Putamen (tissue), 1 donor: Measurements from ENCODE around the gene S100A8.
"Not testable (repeated sequence)": the region's sequence is repeated elsewhere in the genome, so short reads cannot be mapped to it uniquely, and the experiment has no call there.

Source experiments
- DNase-seq: peaks from one replicate; pipeline ENCODE4 v3.0.0-alpha.2; 2016; ENCODE audit warnings: low spot score

Gene S100A8

DNA sequence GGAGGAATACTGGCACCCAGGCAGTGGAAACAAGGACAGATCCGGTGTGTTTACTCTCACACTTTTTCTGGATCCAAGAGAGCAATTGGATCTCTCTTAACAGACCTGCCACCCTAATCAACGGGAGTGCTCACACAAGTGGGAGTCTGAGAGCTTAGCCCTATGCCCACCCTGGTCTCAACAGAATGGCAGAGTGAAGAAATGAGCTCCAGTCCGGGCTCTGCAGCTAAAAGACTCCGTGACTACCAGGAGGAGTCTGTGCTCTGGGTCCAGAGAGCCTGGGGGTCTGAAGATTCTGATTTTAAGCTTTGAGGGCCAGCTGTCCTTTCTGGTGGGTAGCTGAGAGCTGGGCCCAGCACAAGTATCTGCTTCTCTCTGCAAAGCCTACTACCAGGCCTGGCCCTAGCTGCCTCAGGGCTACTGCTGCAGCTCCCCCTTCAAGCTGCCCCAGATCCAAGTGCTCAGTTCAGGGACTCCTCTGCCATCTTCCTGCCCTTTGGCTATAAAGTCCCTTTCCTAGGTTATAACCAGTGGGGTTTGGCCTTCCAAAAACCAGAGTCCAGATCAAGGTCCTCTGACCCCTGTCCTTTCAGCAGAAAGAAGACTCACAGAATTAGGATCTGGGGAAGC is 29.3 kb downstream of the S100A8 start:
- no peak for DNase-seq

DNA sequence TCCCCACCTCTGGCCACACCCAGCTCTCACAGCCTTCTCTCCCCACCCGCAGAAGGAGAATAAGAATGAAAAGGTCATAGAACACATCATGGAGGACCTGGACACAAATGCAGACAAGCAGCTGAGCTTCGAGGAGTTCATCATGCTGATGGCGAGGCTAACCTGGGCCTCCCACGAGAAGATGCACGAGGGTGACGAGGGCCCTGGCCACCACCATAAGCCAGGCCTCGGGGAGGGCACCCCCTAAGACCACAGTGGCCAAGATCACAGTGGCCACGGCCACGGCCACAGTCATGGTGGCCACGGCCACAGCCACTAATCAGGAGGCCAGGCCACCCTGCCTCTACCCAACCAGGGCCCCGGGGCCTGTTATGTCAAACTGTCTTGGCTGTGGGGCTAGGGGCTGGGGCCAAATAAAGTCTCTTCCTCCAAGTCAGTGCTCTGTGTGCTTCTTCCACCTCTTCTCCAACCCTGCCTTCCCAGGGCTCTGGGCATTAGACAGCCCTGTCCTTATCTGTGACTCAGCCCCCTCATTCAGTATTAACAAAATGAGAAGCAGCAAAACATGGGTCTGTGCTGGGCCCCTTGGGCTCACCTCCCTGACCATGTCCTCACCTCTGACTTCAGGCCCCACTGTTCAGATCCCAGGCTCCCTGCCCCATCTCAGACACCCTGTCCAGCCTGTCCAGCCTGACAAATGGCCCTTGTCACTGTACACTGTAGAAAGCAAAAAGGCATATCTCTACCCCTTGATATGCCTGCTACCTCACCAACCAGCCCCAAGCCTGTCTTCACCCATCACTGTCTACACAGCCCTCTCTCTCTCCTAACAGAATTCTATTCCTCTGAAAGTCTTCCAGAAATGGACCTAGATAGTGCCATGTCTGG is 30.0 kb downstream of the S100A8 start:
- no peak for DNase-seq

DNA sequence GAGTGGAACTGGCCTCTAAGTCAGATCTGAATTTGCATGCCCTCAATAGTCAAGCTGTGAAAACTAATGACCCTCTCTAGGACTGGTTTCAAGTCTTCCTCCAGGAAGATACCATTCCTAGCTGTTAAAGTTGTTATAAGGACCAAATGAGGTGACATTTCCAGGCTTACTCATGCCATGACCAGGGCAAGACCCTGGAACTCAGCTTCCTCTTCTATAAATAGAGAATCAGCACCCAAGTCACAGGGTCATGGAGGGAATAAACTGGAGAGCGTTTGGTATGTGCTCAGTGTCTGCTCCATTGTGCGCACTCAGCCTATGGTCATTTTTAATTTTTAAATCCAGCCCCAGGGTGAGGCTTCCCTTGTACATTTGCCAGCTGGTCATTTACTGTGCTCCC is 30.7 kb downstream of the S100A8 start:
- DNase-seq = no peak

DNA sequence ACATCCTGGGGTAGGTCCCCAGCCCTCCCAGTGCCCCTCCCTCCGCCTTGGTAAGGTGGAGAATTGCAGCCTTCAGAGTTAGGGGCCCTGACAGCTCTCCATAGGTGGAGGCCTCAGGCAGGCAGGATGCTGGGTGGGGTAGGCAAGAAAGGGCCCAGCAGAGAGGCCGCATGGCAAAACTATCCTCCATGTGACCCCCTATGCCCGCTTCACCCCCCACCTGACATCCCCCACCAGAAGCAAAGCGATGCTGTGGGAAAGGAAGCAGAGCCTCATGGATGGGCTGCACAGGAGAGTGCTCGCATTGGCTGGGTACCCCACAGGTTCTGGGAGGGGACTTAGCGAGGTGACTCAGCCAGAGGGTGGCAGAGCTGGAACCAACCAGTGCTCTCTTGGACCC is 31.6 kb downstream of the S100A8 start:
- no peak for DNase-seq

DNA sequence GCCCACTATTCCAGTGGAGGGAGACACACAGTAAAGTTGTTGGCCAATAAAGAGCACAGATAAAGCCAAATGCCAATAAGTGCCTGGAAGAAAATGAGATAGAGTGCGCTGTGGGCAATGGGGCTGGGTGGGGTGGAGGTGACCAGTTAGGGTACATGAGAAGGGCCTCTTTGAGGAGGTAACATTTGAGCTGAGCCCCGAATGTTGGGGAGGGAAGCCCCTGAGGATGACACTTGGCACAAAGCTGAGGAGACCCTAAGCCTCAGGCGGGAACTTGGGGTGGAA is 32.2 kb downstream of the S100A8 start:
- no peak for DNase-seq

DNA sequence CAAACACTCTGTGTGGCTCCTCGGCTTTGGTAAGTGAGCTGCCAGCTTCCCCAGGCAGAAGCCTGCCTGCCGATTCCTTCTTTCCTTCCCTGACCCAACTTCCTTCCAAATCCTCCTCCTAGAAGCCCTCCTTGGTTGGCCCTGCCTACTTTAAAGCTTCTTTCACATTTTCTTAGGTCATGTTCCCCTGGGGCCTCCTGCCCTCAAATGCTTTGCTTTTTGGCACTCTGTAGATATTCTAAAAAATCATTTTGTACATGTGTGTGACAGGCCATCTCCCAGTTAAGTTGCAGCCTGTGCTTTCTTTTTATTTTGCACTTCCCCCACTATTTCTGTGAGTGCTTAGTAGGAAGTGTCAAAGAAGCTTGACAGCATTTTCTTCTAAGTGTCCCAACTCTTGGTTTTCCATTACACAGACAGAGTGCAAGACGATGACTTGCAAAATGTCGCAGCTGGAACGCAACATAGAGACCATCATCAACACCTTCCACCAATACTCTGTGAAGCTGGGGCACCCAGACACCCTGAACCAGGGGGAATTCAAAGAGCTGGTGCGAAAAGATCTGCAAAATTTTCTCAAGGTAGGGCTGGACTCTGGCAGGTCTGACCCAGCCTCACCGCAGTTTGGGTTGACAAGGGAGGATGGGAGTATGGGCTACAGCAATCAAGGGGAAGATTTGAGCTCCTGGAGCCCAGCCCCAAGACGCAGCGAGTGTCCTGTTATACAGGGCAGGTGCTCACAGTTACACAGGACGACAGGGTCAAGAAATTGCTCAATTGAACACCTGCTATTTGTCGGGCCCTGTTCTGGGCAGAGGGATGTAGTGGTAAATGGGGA is 32.8 kb downstream of the S100A8 start, which contains the start of gene S100A9:
S100A9 (plus strand) TSS at position 2 of the 838 bp plus-strand sequence; CDS start at position 432, 430 bp downstream.
- DNase-seq = no peak

DNA sequence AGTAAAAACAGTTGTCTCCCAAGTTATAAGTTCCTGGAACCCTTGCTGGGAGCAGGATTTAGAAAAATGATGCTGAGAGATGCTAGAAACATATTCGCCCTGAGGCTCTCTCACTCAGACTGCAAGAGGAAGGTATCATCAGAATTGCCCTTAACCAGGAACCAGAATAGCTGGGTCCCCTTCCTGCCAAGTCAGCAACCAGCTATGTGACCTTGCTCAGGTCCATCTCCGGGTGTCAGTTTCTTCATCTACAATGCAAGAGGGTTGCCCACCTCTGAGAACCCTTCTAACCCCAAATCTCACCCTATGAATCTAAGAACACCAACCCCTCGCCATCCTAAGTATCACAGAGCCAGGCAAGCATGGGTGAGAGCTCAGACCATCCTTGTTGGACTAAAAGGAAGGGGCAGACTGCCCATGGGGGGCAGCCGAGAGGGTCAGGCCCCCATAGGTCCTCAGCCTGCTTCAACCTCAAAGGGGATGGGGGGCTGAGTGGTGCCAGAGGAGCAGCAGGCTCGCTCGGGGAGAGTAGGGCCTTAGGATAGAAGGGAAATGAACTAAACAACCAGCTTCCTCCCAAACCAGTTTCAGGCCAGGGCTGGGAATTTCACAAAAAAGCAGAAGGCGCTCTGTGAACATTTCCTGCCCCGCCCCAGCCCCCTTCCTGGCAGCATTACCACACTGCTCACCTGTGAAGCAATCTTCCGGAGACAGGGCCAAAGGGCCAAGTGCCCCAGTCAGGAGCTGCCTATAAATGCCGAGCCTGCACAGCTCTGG is 33.6 kb downstream of the S100A8 start:
- no peak for DNase-seq

DNA sequence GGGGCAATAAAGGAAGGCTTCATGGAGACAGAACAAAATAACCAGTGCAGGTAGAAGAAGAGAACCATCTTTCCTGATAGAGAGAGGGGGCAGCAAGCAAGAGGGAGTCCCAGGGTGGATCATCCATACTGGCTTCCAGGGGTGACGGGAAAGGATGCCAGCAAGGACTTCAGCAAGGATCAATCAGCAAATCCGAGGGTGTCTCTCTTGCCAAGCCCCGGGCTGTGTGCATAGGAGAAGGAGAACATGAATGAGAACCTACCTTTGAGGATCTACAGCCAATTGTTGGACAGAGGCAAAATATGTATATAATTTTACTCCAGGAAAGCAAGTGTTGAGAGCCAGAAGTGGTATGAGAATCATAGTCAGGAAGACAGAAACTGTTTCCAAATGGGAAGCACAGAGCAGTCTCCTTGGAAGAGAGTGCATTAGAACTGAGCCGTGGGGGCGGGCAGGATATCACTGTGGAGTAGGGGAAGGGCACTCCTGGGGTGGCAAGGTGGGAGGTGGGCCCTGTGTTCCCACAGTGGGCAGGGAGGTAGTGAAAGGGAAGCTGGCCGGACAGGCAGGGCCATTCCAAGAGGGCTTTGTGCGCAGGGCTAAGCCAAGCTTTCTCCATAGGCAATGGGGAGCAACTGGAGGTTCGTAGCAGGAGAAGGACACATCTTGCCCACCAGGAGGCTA is 34.3 kb downstream of the S100A8 start:
- DNase-seq = no peak

DNA sequence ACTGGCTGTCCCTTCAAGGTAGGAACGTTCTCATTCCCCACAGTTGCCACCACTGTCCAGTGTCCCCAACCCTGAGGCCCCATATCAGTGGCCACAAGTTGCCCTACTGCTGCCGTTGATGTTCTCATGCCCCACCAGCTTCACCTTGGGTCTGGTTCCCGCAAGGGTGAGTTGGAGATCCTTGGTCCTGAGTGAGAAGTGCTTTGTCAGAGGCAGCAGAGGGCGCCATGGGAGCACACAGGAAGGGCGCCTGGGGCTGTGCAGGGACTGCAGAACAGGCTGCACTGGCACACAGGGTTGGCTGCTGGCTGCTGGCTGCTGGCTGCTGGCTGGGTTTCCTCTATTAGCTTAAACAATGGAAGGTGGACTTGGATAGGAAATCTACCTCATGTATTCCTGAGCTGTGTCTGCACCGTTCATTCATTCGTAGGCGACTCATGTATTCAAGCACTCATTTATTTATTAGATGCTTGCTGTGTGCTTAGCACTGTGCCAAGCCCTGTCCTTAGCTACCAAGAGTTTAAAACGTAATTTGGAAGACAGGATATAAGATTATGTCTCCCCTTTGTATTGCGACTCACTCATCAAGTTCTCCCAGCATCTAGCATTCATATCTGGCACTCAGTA is 35.3 kb downstream of the S100A8 start:
- DNase-seq = no peak

DNA sequence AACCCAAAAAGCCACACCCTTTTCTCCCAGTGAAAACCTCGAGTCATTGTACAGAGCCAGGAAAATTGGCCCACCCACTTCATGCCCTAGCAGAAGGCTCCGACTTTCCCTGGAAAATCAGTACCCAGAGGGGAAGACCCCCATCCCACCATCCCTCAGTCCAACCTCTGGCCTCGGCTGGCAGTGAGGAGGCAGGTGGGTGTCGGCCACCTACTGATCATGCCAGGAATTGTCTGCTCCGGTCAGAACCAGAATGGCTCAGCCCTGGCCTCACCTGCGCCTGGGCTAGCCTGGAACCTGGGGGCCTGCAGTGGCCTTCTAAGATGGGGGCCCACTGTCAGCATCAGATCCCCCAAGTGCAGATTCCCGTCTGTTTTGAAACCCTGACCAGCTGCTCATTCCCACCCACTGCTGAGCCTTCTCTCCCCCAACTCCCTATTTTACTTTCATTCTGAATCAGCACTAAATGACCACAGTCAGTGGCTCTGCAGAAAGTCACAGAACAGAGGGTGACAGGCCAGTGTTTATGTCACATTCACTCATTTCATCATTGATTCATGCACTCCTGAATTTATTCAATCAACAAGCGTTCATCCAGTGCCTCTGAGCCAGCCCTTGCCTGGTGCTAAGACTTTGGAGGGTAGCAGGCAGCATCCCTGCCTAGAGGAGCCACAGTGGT is 36.2 kb downstream of the S100A8 start:
- DNase-seq = no peak

DNA sequence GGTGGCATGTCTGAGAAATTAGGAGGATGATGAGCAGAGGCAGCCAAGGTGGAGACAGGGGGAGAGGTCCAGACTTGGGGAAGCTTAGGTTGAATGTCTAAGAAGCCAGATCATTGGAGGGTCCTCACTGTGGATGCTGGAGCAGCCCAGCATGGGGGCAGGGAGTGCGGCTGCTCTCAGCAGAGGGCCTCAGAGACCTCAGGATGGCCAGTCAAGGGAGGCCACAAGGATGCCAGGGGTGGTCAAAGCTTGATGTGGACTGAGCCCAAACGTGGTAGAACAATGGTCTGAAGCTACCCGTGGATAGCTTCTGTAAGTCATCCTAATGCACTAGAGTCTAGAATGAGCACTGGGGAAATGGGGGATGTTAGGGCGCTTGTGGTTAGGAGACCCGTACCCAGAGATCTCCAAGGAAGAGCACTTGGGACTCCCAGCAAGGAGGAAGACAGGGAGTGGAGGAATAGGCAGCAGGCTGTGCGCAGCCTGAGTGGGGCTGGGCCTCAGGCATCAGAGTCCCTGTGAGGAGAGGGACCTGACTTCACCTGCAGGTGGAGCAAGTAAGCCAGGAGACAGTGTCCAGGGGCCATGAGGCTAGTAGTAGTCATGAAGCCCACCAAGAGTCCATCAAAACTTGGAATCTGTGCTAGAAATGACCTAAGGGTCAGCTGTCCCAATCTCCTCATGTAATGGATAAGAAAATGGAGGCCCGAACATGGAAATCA is 37.5 kb downstream of the S100A8 start:
- no peak for DNase-seq

DNA sequence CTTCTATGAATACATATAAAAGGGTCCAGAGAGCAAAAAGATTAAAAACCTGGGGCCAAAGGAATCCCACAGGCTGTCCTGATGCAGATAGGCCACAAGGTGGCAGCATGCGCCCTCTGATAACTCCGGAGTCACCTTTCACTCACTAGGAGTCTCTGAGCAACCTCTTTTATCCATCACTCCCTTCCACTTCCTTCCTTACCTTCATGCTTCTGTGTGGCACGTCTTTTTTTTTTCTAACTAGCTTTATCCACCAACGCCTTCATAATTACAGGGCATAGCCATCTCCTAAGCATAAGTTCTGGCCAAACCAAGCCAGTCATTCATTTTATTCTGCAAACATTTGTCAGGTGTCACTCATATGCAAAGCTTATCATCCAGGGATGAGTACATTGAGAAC is 38.4 kb downstream of the S100A8 start:
- peak; percentile 37 for DNase-seq

DNA sequence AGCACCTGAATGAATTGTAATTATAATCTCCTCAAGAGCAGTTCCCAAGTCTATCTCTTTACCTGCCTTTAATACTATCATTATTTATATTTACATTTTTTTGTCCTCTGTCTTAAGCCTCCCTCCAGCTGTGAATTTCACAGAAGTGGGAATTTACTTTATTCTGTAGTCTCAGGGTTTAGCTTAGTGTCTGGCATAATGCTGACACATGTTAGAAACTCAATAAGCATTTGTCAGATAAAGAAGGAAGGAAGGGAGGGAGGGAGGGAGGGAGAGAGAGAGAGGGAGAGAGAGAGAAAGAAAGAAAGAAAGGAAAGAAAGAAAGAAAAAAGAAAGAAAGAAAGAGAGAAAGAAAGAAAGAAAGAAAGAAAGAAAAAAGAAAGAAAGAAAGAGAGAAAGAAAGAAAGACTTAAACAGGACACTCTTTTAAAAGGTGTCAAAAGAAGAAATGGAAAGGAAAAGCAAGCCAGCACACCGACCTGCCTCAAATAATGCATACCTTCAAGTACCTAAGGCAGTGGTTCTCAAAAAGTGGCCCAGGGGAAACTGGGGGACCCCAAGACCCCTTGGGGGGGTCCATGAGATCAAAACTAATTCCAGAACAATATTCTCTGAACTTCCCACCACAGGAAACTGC is 40.4 kb downstream of the S100A8 start:
- DNase-seq = no peak

DNA sequence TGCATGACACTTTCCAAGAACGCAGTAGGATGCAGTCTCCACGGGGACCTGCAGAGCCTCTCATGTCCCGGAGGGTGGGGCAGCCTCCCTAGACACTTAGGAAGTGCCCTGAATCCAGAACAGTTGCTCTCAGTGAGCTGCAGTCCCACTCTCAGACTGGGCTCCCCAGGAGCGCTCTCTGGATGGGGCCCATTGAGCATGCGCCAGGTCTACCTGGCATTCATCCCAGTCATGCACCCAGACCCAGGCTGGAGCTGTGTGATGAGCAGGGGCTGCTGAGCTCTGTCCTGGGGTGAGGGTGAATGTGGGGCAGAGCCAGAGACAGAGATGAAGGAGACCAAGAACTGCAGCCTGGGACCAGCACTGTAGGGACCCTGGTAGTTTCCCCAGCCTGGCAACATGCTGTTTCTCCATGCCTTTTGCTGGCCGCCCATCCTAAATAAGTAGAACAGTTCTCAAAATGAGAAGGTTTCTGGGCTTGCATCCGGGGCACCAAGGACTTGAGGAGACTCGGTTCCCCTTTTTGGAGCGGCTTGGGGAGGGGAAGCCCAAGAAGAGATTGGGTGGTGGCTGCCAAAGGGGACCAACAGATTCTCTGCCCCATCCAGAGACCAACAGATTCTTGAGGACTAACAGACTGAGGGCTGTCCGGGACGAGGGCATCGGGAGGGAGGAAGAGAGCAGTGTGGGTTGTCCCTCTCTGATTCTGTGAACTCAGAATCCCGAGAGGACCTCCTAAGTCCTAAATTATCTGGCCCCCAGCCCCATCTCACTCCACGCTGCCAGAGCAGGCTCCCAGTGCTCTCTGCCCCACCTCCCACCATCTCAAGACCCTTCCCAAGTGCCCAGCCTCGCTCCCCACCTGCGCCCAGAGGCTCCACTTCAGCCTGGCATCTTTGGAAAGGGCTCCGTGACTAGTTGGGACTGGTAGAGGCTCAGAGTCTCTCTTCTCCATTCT is 41.2 kb downstream of the S100A8 start:
- DNase-seq = no peak

DNA sequence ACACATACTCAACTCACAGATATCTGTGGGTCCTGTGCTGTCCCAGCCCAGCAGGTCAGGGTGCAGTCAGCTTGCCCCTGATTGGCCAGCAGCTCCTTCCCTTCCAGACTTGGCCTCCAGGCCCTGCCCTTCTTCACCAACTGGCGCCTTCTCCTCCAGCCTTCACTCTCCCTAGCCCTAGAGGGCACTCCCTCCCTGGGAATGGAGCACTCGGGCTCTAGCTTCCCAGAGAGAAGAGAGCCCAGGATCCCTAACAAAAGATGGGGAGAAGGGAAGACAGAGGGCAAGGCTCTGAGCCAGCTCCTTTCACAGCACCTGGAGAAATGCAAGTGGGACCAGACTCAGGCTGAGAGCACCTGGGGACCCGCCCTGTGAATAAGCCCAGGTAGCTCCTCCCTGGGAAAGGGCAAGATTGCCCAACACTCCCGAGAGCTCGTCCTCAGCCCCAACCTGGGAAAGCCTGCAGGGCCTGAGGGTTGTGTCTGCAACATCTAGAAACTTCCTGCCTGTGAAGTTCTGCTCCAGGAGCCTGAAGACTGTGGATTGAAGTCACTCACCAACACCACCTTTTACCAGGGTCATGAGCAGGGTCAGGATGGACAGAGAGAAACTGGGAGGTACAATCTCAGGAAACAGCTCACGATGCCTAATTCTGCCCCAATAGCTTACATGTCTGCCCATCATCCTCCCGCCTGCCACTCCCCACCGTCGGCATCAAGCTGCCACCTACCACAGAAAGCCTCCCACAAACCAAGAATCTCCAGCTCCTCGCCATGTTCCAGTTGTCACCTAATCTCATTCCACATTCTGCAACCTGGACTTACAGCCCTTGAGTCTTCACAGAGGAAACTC is 42.1 kb downstream of the S100A8 start, which contains the start of gene PGLYRP4:
PGLYRP4 (minus strand) TSS at position 331 of the 852 bp plus-strand sequence. CDS start 909 bp downstream, outside the sequence.
- DNase-seq = no peak

DNA sequence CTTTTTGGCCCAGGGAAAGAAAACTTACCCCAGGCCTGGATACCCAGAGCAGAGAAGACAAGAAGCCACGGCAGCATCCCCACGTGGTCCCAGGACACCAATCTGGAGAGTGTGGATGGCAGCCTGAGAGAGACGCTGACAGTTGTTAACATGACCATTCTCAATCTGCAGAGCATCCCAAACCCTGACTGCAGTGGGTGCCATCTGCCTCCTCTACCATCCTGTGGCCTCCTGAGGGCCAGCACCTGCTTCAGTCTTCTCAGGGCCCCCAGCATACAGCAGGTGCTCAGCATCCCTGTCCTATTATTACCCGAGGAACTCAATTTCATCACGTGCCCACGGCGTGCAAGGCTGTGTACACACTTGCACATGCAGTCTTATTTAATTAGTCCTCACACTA is 43.0 kb downstream of the S100A8 start:
- no peak for DNase-seq

DNA sequence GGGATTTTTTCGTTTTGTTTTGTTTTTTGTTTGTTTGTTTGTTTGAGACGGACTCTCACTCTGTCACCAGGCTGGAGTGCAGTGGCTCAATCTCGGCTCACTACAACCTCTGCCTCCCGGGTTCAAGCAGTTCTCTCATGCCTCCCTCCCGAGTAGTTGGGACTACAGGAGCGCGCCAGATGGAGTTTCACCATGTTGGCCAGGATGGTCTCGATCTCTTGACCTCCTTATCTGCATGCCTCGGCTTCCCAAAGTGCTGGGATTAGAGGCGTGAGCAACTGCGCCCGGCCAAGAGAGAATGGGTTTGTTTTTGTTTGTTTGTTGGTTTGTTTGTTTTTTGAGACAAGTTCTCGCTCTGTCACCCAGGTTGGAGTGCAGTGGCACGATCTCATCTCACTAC is 43.8 kb downstream of the S100A8 start:
- not testable (repeated sequence) for DNase-seq
